ENCODE data around the gene TRPV5. TPM values are rescaled to one million over a fixed set of nuclear protein-coding genes. Genes with fewer than 3 reads are reported as not detected.

TRPV5 gene
- polyA plus RNA-seq, 1 donor = 0.73 TPM

GRCh38 chr7:142887282-142888015 lies 46.1 kb downstream of the TRPV5 start:
- no peak overlapping the region for H3K27ac ChIP-seq (ENCODE audit: low read length)
- WGBS (ENCODE audit: insufficient coverage, low lambda C conversion rate) = no CpG with 5 or more reads among the region's 12 CpGs
- H3K4me3 ChIP-seq (ENCODE audit: low read length) = no peak overlapping the region
- H3K36me3 ChIP-seq (ENCODE audit: control insufficient read depth, insufficient read depth, low read length) = no peaks in the 10 kb centered on the region
- peaks cover 5% of the 10 kb centered on the region for H3K4me1 ChIP-seq (ENCODE audit: control insufficient read depth, insufficient read depth, low read length)
- H3K9me3 ChIP-seq (ENCODE audit: control insufficient read depth, low read depth, low read length) = no peaks in the 10 kb centered on the region
- no peaks in the 10 kb centered on the region for H3K27me3 ChIP-seq (ENCODE audit: control insufficient read depth, insufficient read depth, low read length)
- no peak for DNase-seq

GRCh38 chr7:142886866-142887265 lies 46.7 kb downstream of the TRPV5 start:
- no peak overlapping the region for H3K4me3 ChIP-seq (ENCODE audit: low read length)
- no CpG with 5 or more reads among the region's 7 CpGs for WGBS (ENCODE audit: insufficient coverage, low lambda C conversion rate)
- DNase-seq = no peak
- H3K27me3 ChIP-seq (ENCODE audit: control insufficient read depth, insufficient read depth, low read length) = no peaks in the 10 kb centered on the region
- H3K4me1 ChIP-seq (ENCODE audit: control insufficient read depth, insufficient read depth, low read length) = peaks cover 5% of the 10 kb centered on the region
- H3K36me3 ChIP-seq (ENCODE audit: control insufficient read depth, insufficient read depth, low read length) = no peaks in the 10 kb centered on the region
- H3K9me3 ChIP-seq (ENCODE audit: control insufficient read depth, low read depth, low read length) = no peaks in the 10 kb centered on the region
- H3K27ac ChIP-seq (ENCODE audit: low read length) = no peak overlapping the region

- H3K27ac ChIP-seq (ENCODE audit: low read length) = no peak within 1 kb of the TSS
- H3K4me1 ChIP-seq (ENCODE audit: control insufficient read depth, insufficient read depth, low read length) = peaks cover 5% of the 10 kb centered on the region
- peak in 1 of 2 donors; percentile 55 for DNase-seq
- H3K27me3 ChIP-seq (ENCODE audit: control insufficient read depth, insufficient read depth, low read length) = no peaks in the 10 kb centered on the region
- H3K4me3 ChIP-seq (ENCODE audit: low read length) = no peak within 1 kb of the TSS
- H3K36me3 ChIP-seq (ENCODE audit: control insufficient read depth, insufficient read depth, low read length) = no peaks in the 10 kb centered on the region
- H3K9me3 ChIP-seq (ENCODE audit: control insufficient read depth, low read depth, low read length) = no peaks in the 10 kb centered on the region
- no CpG with 5 or more reads among the region's 16 CpGs for WGBS (ENCODE audit: insufficient coverage, low lambda C conversion rate)
Measured at GRCh38 chr7:142885311-142886230, 48.0 kb downstream of the TRPV5 start, which contains the start of gene TRPV6. Gene TRPV6, minus strand, starts transcription at chr7:142885745.

GRCh38 chr7:142884286-142884640 lies 49.3 kb downstream of the TRPV5 start:
- no peak overlapping the region for H3K4me3 ChIP-seq (ENCODE audit: low read length)
- no peaks in the 10 kb centered on the region for H3K27me3 ChIP-seq (ENCODE audit: control insufficient read depth, insufficient read depth, low read length)
- no peaks in the 10 kb centered on the region for H3K9me3 ChIP-seq (ENCODE audit: control insufficient read depth, low read depth, low read length)
- DNase-seq = no peak
- H3K27ac ChIP-seq (ENCODE audit: low read length) = no peak overlapping the region
- H3K36me3 ChIP-seq (ENCODE audit: control insufficient read depth, insufficient read depth, low read length) = no peaks in the 10 kb centered on the region
- peaks cover 3% of the 10 kb centered on the region for H3K4me1 ChIP-seq (ENCODE audit: control insufficient read depth, insufficient read depth, low read length)
- no CpG with 5 or more reads among the region's 4 CpGs for WGBS (ENCODE audit: insufficient coverage, low lambda C conversion rate)

GRCh38 chr7:142883571-142884285 lies 49.8 kb downstream of the TRPV5 start:
- DNase-seq = no peak
- Histone ChIP-seq H3K27me3 (ENCODE audit: control insufficient read depth, insufficient read depth, low read length) (no peaks in the 10 kb centered on the region), H3K36me3 (ENCODE audit: control insufficient read depth, insufficient read depth, low read length) (no peaks in the 10 kb centered on the region), H3K9me3 (ENCODE audit: control insufficient read depth, low read depth, low read length) (no peaks in the 10 kb centered on the region), H3K27ac (ENCODE audit: low read length) (no peak overlapping the region), H3K4me3 (ENCODE audit: low read length) (no peak overlapping the region), H3K4me1 (ENCODE audit: control insufficient read depth, insufficient read depth, low read length) (no peaks in the 10 kb centered on the region)
- WGBS (ENCODE audit: insufficient coverage, low lambda C conversion rate) = no CpG with 5 or more reads among the region's 7 CpGs

- H3K27ac ChIP-seq (ENCODE audit: low read length) = no peak overlapping the region
- peaks cover 5% of the 10 kb centered on the region for H3K27me3 ChIP-seq (ENCODE audit: control insufficient read depth, insufficient read depth, low read length)
- no peaks in the 10 kb centered on the region for H3K36me3 ChIP-seq (ENCODE audit: control insufficient read depth, insufficient read depth, low read length)
- no peaks in the 10 kb centered on the region for H3K9me3 ChIP-seq (ENCODE audit: control insufficient read depth, low read depth, low read length)
- no peaks in the 10 kb centered on the region for H3K4me1 ChIP-seq (ENCODE audit: control insufficient read depth, insufficient read depth, low read length)
- 96% methylated on average over 4 of the region's 10 CpGs for WGBS (ENCODE audit: insufficient coverage, low lambda C conversion rate)
- no peak overlapping the region for H3K4me3 ChIP-seq (ENCODE audit: low read length)
- no peak for DNase-seq
Measured at GRCh38 chr7:142883145-142883544, 50.4 kb downstream of the TRPV5 start.

- H3K4me3 ChIP-seq (ENCODE audit: low read length) = no peak overlapping the region
- no CpG with 5 or more reads among the region's 5 CpGs for WGBS (ENCODE audit: insufficient coverage, low lambda C conversion rate)
- H3K4me1 ChIP-seq (ENCODE audit: control insufficient read depth, insufficient read depth, low read length) = no peaks in the 10 kb centered on the region
- no peak for DNase-seq
- H3K27ac ChIP-seq (ENCODE audit: low read length) = no peak overlapping the region
- no peaks in the 10 kb centered on the region for H3K9me3 ChIP-seq (ENCODE audit: control insufficient read depth, low read depth, low read length)
- H3K36me3 ChIP-seq (ENCODE audit: control insufficient read depth, insufficient read depth, low read length) = no peaks in the 10 kb centered on the region
- H3K27me3 ChIP-seq (ENCODE audit: control insufficient read depth, insufficient read depth, low read length) = peaks cover 5% of the 10 kb centered on the region
Measured at GRCh38 chr7:142882338-142882678, 51.2 kb downstream of the TRPV5 start.

GRCh38 chr7:142881586-142882337 lies 51.8 kb downstream of the TRPV5 start:
- no peak overlapping the region for H3K4me3 ChIP-seq (ENCODE audit: low read length)
- no peaks in the 10 kb centered on the region for H3K36me3 ChIP-seq (ENCODE audit: control insufficient read depth, insufficient read depth, low read length)
- H3K4me1 ChIP-seq (ENCODE audit: control insufficient read depth, insufficient read depth, low read length) = no peaks in the 10 kb centered on the region
- WGBS (ENCODE audit: insufficient coverage, low lambda C conversion rate) = 100% methylated on average over 3 of the region's 9 CpGs
- no peak overlapping the region for H3K27ac ChIP-seq (ENCODE audit: low read length)
- H3K27me3 ChIP-seq (ENCODE audit: control insufficient read depth, insufficient read depth, low read length) = peaks cover 5% of the 10 kb centered on the region
- H3K9me3 ChIP-seq (ENCODE audit: control insufficient read depth, low read depth, low read length) = no peaks in the 10 kb centered on the region
- no peak for DNase-seq

GRCh38 chr7:142880876-142881505 lies 52.6 kb downstream of the TRPV5 start:
- WGBS (ENCODE audit: insufficient coverage, low lambda C conversion rate) = 82% methylated on average over 2 of the region's 8 CpGs
- Histone ChIP-seq H3K9me3 (ENCODE audit: control insufficient read depth, low read depth, low read length) (no peaks in the 10 kb centered on the region), H3K4me1 (ENCODE audit: control insufficient read depth, insufficient read depth, low read length) (no peaks in the 10 kb centered on the region), H3K27ac (ENCODE audit: low read length) (no peak overlapping the region), H3K4me3 (ENCODE audit: low read length) (no peak overlapping the region), H3K27me3 (ENCODE audit: control insufficient read depth, insufficient read depth, low read length) (peaks cover 5% of the 10 kb centered on the region), H3K36me3 (ENCODE audit: control insufficient read depth, insufficient read depth, low read length) (no peaks in the 10 kb centered on the region)
- DNase-seq = peak; percentile 46 to 64
